Neural progenitor cell (in vitro differentiated cells): ENCODE results near the gene IGDCC3. TPM values are rescaled to one million over a fixed set of nuclear protein-coding genes. Genes with fewer than 3 reads are reported as not detected.
A peak's percentile ranks its signal among the peaks of the same experiment; 100 is the strongest.
"Not testable (repeated sequence)": the region's sequence is repeated elsewhere in the genome, so short reads cannot be mapped to it uniquely, and the experiment has no call there.

Experiments used
- DNase-seq: peaks from one replicate; pipeline ENCODE4 v3.0.0-alpha.2; 2016; ENCODE audit warnings: low spot score
- H2AFZ ChIP-seq: fragments of 200-600 bp; sonication (generic); replicated peaks from 2 replicates; pipeline ENCODE4 v1.6.1; 2016; ENCODE audit warnings: antibody characterized with exemption
- H3F3A ChIP-seq: fragments of 200-600 bp; sonication (generic); 2 replicates; pipeline ENCODE4 v1.6.1; 2016; ENCODE audit warnings: antibody characterized with exemption, low read depth
- H3K27ac ChIP-seq: fragments of 200-600 bp; sonication (generic); 2 replicates; pipeline ENCODE4 v1.5.1; 2016; ENCODE audit warnings: mild to moderate bottlenecking
- H3K27me3 ChIP-seq: fragments of 200-600 bp; sonication (generic); 2 replicates; pipeline ENCODE4 v1.6.1; 2016; ENCODE audit warnings: mild to moderate bottlenecking, moderate library complexity
- H3K36me3 ChIP-seq: fragments of 200-600 bp; sonication (generic); 2 replicates; pipeline ENCODE4 v1.5.1; 2016
- H3K4me1 ChIP-seq: fragments of 200-600 bp; sonication (generic); 2 replicates; pipeline ENCODE4 v1.6.1; 2016; ENCODE audit warnings: mixed run types
- H3K4me2 ChIP-seq: fragments of 200-600 bp; sonication (generic); 2 replicates; pipeline ENCODE4 v1.6.1; 2016
- H3K4me3 ChIP-seq: fragments of 200-600 bp; sonication (generic); 2 replicates; pipeline ENCODE4 v1.5.1; 2016
- H3K79me2 ChIP-seq: fragments of 200-600 bp; sonication (generic); 2 replicates; pipeline ENCODE4 v1.6.1; 2016; ENCODE audit warnings: low read depth
- H3K9ac ChIP-seq: fragments of 200-600 bp; sonication (generic); 2 replicates; pipeline ENCODE4 v1.6.1; 2016
- H3K9me3 ChIP-seq: fragments of 200-600 bp; sonication (generic); 2 replicates; pipeline ENCODE4 v1.5.1; 2016; ENCODE audit warnings: low read depth
- H4K20me1 ChIP-seq: fragments of 200-600 bp; sonication (generic); 2 replicates; pipeline ENCODE4 v1.6.1; 2016; ENCODE audit warnings: low read depth
- H3K27ac Mint-ChIP-seq: 3 replicates; pipeline ENCODE4 v1.8.0; 2021; ENCODE audit warnings: mixed read lengths
- H3K27me3 Mint-ChIP-seq: 2 replicates; pipeline ENCODE4 v1.8.0; 2022; ENCODE audit warnings: low read depth, mild to moderate bottlenecking, inconsistent platforms, moderate library complexity, mixed read lengths; ENCODE audit not compliant: insufficient read depth
- H3K36me3 Mint-ChIP-seq: 3 replicates; pipeline ENCODE4 v1.8.0; 2021; ENCODE audit warnings: mixed read lengths
- H3K4me1 Mint-ChIP-seq: 3 replicates; pipeline ENCODE4 v1.8.0; 2021; ENCODE audit warnings: mixed read lengths
- H3K4me3 Mint-ChIP-seq: 3 replicates; pipeline ENCODE4 v1.8.0; 2021; ENCODE audit warnings: mild to moderate bottlenecking, moderate library complexity, mixed read lengths
- H3K9me3 Mint-ChIP-seq: 3 replicates; pipeline ENCODE4 v1.8.0; 2020; ENCODE audit warnings: mixed read lengths
- CTCF ChIP-seq: fragments of 200-600 bp; sonication (generic); IDR thresholded peaks from 2 replicates; pipeline ENCODE4 v1.5.1; 2017; ENCODE audit warnings: antibody characterized with exemption, mild to moderate bottlenecking
- EZH2 ChIP-seq: fragments of 200-600 bp; sonication (generic); IDR thresholded peaks from 2 replicates; pipeline ENCODE4 v1.6.1; 2017; ENCODE audit warnings: antibody characterized with exemption, mild to moderate bottlenecking, moderate library complexity
- EZH2phosphoT487 ChIP-seq: fragments of 200-600 bp; sonication (generic); IDR thresholded peaks from 2 replicates; pipeline ENCODE4 v1.6.1; 2017; ENCODE audit warnings: antibody characterized with exemption
- total RNA-seq: library from RNA; depleted of rRNA; stranded (reverse); fragments of >200 nt; gene quantifications from 2 replicates; pipeline ENCODE4 v1.2.3, GENCODE V29; 2015; ENCODE audit warnings: low replicate concordance

Gene IGDCC3
- total RNA-seq, 1 donor from 2014 or later = 15.8 TPM

GRCh38 chr15:65355173-65355987 lies 22.4 kb downstream of the IGDCC3 start:
- Histone ChIP-seq H3K79me2 (peaks cover 19% of the 10 kb centered on the region), H3K36me3 (peaks cover 8% of the 10 kb centered on the region), H2AFZ (no peak overlapping the region), H3K4me3 (peak overlapping the region; percentile 48), H3K27me3 (peaks cover 51% of the 10 kb centered on the region), H3K4me1 (peaks cover 37% of the 10 kb centered on the region), H3K27ac (peak overlapping the region; percentile 99), H3K4me2 (peak overlapping the region; percentile 82), H3K9ac (no peak overlapping the region), H4K20me1 (peaks cover 2% of the 10 kb centered on the region), H3F3A (peaks cover 43% of the 10 kb centered on the region), H3K9me3 (peaks cover 17% of the 10 kb centered on the region)
- Mint-ChIP-seq H3K27ac (peak overlapping the region; percentile 94), H3K27me3 (peaks cover 4% of the 10 kb centered on the region), H3K4me3 (peak overlapping the region; percentile 78), H3K9me3 (peaks cover 30% of the 10 kb centered on the region), H3K4me1 (peaks cover 47% of the 10 kb centered on the region), H3K36me3 (peaks cover 34% of the 10 kb centered on the region)
- no peak for TF ChIP-seq EZH2
- TF ChIP-seq EZH2phosphoT487 = peak; percentile 55
- DNase-seq = peak; percentile 98

- H3K4me3 ChIP-seq = peak overlapping the region; percentile 30
- H3K27me3 ChIP-seq = peaks cover 46% of the 10 kb centered on the region
- no peak overlapping the region for H2AFZ ChIP-seq
- peaks cover 33% of the 10 kb centered on the region for H3K4me1 ChIP-seq
- peaks cover 8% of the 10 kb centered on the region for H3K36me3 ChIP-seq
- H3F3A ChIP-seq = peaks cover 43% of the 10 kb centered on the region
- Mint-ChIP-seq H3K4me3 (peak overlapping the region; percentile 54), H3K27me3 (peaks cover 4% of the 10 kb centered on the region), H3K36me3 (peaks cover 35% of the 10 kb centered on the region), H3K27ac (peak overlapping the region; percentile 82), H3K4me1 (peaks cover 41% of the 10 kb centered on the region), H3K9me3 (peaks cover 30% of the 10 kb centered on the region)
- peaks cover 19% of the 10 kb centered on the region for H3K79me2 ChIP-seq
- H3K9ac ChIP-seq = no peak overlapping the region
- H3K4me2 ChIP-seq = peak overlapping the region; percentile 76
- H4K20me1 ChIP-seq = peaks cover 2% of the 10 kb centered on the region
- DNase-seq = no peak
- no peak for TF ChIP-seq EZH2phosphoT487
- no peak for TF ChIP-seq CTCF
- no peak for TF ChIP-seq EZH2
- peak overlapping the region; percentile 99 for H3K27ac ChIP-seq
- H3K9me3 ChIP-seq = peaks cover 17% of the 10 kb centered on the region
Observed at GRCh38 chr15:65354835-65355172, 23.0 kb downstream of the IGDCC3 start.

- Histone ChIP-seq H3K79me2 (peaks cover 12% of the 10 kb centered on the region), H3K9me3 (peaks cover 17% of the 10 kb centered on the region), H3K27me3 (peaks cover 18% of the 10 kb centered on the region), H3F3A (peaks cover 37% of the 10 kb centered on the region), H3K4me1 (peaks cover 29% of the 10 kb centered on the region)
- not testable (repeated sequence) for H3K27ac ChIP-seq, DNase-seq, H2AFZ ChIP-seq, H3K4me3 ChIP-seq, H4K20me1 ChIP-seq, H3K4me2 ChIP-seq, H3K36me3 ChIP-seq, H3K27ac Mint-ChIP-seq, H3K9ac ChIP-seq, H3K27me3 Mint-ChIP-seq, H3K4me3 Mint-ChIP-seq
- peaks cover 44% of the 10 kb centered on the region for H3K36me3 Mint-ChIP-seq
- H3K4me1 Mint-ChIP-seq = peaks cover 36% of the 10 kb centered on the region
- H3K9me3 Mint-ChIP-seq = peaks cover 30% of the 10 kb centered on the region
Observed at GRCh38 chr15:65351972-65352371, 25.8 kb downstream of the IGDCC3 start.

- TF ChIP-seq EZH2 = no peak
- no peak for TF ChIP-seq EZH2phosphoT487
- TF ChIP-seq CTCF = no peak
- peaks cover 11% of the 10 kb centered on the region for H3K4me1 ChIP-seq
- Mint-ChIP-seq H3K27me3 (peaks cover 6% of the 10 kb centered on the region), H3K27ac (no peak overlapping the region), H3K36me3 (peaks cover 47% of the 10 kb centered on the region), H3K4me3 (no peak overlapping the region), H3K9me3 (peaks cover 29% of the 10 kb centered on the region), H3K4me1 (peaks cover 38% of the 10 kb centered on the region)
- no peak overlapping the region for H3K27ac ChIP-seq
- H3K9me3 ChIP-seq = peaks cover 17% of the 10 kb centered on the region
- H3F3A ChIP-seq = peaks cover 13% of the 10 kb centered on the region
- H3K4me2 ChIP-seq = no peak overlapping the region
- DNase-seq = no peak
- H3K79me2 ChIP-seq = peaks cover 11% of the 10 kb centered on the region
- H3K27me3 ChIP-seq = peaks cover 12% of the 10 kb centered on the region
- H4K20me1 ChIP-seq = no peaks in the 10 kb centered on the region
- no peak overlapping the region for H3K4me3 ChIP-seq
- H3K9ac ChIP-seq = no peak overlapping the region
- H2AFZ ChIP-seq = no peak overlapping the region
- H3K36me3 ChIP-seq = peaks cover 8% of the 10 kb centered on the region
Observed at GRCh38 chr15:65349338-65349737, 28.5 kb downstream of the IGDCC3 start.

GRCh38 chr15:65347756-65348155 lies 30.0 kb downstream of the IGDCC3 start:
- not testable (repeated sequence) for H3K27ac Mint-ChIP-seq, H3K9ac ChIP-seq, H3K36me3 ChIP-seq, DNase-seq, H3K4me3 ChIP-seq, H3K4me3 Mint-ChIP-seq, H3K79me2 ChIP-seq, H2AFZ ChIP-seq, H3F3A ChIP-seq, H3K4me2 ChIP-seq, H3K27me3 Mint-ChIP-seq, H3K27ac ChIP-seq, H3K27me3 ChIP-seq, H4K20me1 ChIP-seq, H3K4me1 ChIP-seq
- Mint-ChIP-seq H3K9me3 (peaks cover 19% of the 10 kb centered on the region), H3K4me1 (peaks cover 46% of the 10 kb centered on the region), H3K36me3 (peaks cover 41% of the 10 kb centered on the region)
- H3K9me3 ChIP-seq = peaks cover 15% of the 10 kb centered on the region
